ENCODE measurements around the gene IHH. TPM values are rescaled to one million over a fixed set of nuclear protein-coding genes. Genes with fewer than 3 reads are reported as not detected.

Gene IHH
- total RNA-seq, 1 experiment from 2014 or later = not detected

DNA sequence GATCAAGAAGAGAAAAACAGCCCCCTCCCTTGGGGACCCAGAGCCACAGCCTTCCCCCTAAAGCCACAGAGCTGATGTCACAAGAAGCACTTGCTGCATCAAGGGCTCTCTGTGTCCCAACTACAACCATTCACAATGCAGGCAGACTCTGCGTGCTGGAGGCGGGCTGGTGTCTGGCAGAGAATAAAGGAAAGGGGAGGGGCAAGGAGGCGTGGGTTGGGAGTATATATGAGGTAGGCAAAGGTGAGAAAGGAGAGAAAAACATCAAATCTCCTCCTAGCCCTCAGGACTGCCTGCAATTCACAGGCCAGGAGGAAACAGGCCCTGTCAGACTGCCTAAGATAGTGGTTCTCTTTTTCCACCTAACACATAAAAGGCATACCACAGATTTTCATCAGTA lies 48.8 kb upstream of the IHH start:
- WGBS (ENCODE audit: extremely low coverage, insufficient read length, low lambda C conversion rate) = no CpG with 5 or more reads among the region's 3 CpGs
- Mint-ChIP-seq H3K36me3 (ENCODE audit: insufficient read depth in 1 of 3, low read depth in 3 of 3) (no peaks in the 10 kb centered on the region), H3K27ac (peak overlapping the region in 1 of 3 experiments; percentile 29; a peak in 1 of 7 replicates), H3K4me1 (peaks cover 9 to 13% of the 10 kb centered on the region in 2 experiments), H3K9me3 (no peaks in the 10 kb centered on the region), H3K27me3 (ENCODE audit: low read depth) (no peaks in the 10 kb centered on the region), H3K4me3 (no peak overlapping the region)
- Histone ChIP-seq H4K91ac (ENCODE audit: insufficient read length, low read depth, low read length) (no peak overlapping the region), H3T11ph (ENCODE audit: low read length) (no peak overlapping the region), H2BK12ac (ENCODE audit: insufficient read length, low read depth, low read length) (no peak overlapping the region), H2BK5ac (ENCODE audit: insufficient read length, low read length) (no peak overlapping the region), H4K20me1 (ENCODE audit: control insufficient read depth, insufficient read depth, insufficient read length) (no peaks in the 10 kb centered on the region), H3K23me2 (ENCODE audit: insufficient read length, low read depth, low read length, poor library complexity, severe bottlenecking) (no peaks in the 10 kb centered on the region), H3K9ac (ENCODE audit: extremely low read depth, insufficient read length, low read length) (no peak overlapping the region), H3K27me3 (ENCODE audit: insufficient read depth, low read length) (no peaks in the 10 kb centered on the region), H3K4me1 (ENCODE audit: insufficient read depth, low read length) (no peaks in the 10 kb centered on the region), H2AK5ac (ENCODE audit: insufficient read length, low read length) (no peak overlapping the region), H2BK20ac (ENCODE audit: low read depth, low read length, poor library complexity, severe bottlenecking) (no peak overlapping the region), H3K56ac (ENCODE audit: insufficient read length, low read depth, low read length) (no peak overlapping the region), H4K8ac (replicated peaks; ENCODE audit: insufficient read length, low read depth, low read length) (no peak overlapping the region), H3K4ac (ENCODE audit: low read depth, low read length) (no peak overlapping the region), H3K27ac (ENCODE audit: insufficient read length, low read depth, low read length) (no peak overlapping the region), H2BK15ac (ENCODE audit: low read depth, low read length) (no peak overlapping the region), H3K18ac (ENCODE audit: insufficient read length, low read depth, low read length) (no peak overlapping the region), H3K14ac (ENCODE audit: insufficient read depth, low read length) (no peak overlapping the region), H3K9me3 (ENCODE audit: control insufficient read depth, low read depth, low read length) (no peaks in the 10 kb centered on the region), H3K79me2 (ENCODE audit: insufficient read depth, low read length) (no peaks in the 10 kb centered on the region), H4K5ac (ENCODE audit: insufficient read length, low read depth, low read length) (no peak overlapping the region), H3K79me1 (ENCODE audit: insufficient read depth, low read depth, low read length, poor library complexity, severe bottlenecking) (no peaks in the 10 kb centered on the region), H2AFZ (ENCODE audit: low read length) (no peak overlapping the region), H3K23ac (ENCODE audit: insufficient read length, low read depth, low read length) (no peak overlapping the region), H2BK120ac (ENCODE audit: low read depth, low read length, poor library complexity, severe bottlenecking) (no peak overlapping the region), H3K4me2 (ENCODE audit: insufficient read depth, insufficient read length, low read length) (no peak overlapping the region)
- DNase-seq = peak; percentile 81
- TF ChIP-seq, protein P1, sequence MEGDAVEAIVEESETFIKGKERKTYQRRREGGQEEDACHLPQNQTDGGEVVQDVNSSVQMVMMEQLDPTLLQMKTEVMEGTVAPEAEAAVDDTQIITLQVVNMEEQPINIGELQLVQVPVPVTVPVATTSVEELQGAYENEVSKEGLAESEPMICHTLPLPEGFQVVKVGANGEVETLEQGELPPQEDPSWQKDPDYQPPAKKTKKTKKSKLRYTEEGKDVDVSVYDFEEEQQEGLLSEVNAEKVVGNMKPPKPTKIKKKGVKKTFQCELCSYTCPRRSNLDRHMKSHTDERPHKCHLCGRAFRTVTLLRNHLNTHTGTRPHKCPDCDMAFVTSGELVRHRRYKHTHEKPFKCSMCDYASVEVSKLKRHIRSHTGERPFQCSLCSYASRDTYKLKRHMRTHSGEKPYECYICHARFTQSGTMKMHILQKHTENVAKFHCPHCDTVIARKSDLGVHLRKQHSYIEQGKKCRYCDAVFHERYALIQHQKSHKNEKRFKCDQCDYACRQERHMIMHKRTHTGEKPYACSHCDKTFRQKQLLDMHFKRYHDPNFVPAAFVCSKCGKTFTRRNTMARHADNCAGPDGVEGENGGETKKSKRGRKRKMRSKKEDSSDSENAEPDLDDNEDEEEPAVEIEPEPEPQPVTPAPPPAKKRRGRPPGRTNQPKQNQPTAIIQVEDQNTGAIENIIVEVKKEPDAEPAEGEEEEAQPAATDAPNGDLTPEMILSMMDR (conservative IDR thresholded peaks at IDR 0.05) = no peak
